Omental fat pad (tissue), 4 donors: ENCODE measurements around the gene TSC22D2. TPM values are rescaled to one million over a fixed set of nuclear protein-coding genes. Genes with fewer than 3 reads are reported as not detected.

Source experiments
- ATAC-seq: fragments of 150-250 bp; one replicate; pipeline ENCODE4 v1.9.1; 2016; ENCODE audit warnings: mild to moderate bottlenecking, moderate library complexity; ENCODE audit not compliant: low FRiP score
- DNase-seq: peaks from one replicate; pipeline ENCODE4 v3.0.0-alpha.2; 2019; ENCODE audit warnings: low spot score
- total RNA-seq, 4 donors: library from RNA; depleted of rRNA; stranded (reverse); fragments of >200 nt; gene quantifications; one replicate each; pipeline ENCODE4 v1.1.0, GENCODE V29; 2016
- TF ChIP-seq, protein P1 (sequence below), 3 donors: fragments of 450-650 bp; IDR thresholded peaks; one replicate each; pipeline ENCODE4 v1.5.1; 2016 to 2017; ENCODE audit warnings: antibody characterized with exemption in 3 of 3, mild to moderate bottlenecking in 3 of 3, moderate library complexity in 2 of 3

TSC22D2 gene
- total RNA-seq, 4 donors from 2014 or later: 15.8 to 66.2 (median 22.9) TPM

DNA sequence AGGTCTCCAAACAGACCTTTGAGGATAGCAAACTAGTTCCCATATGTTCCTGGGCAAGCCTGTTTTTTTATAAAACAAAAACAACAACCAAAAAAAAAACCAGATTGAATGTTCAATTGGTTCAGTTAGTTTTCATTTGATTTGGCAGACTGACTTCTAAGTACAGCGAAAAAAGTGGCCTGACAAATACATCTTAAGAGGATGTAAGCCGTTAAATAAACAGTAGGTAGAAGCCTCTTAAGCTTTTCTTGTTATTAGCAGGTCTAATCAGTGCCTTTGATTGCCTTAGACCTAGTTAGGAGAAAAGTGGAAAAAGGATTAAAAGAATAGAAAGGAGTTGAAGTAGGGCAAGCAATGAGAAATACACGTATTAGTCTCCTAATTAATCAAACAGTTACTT lies 13.2 kb downstream of the TSC22D2 start:
- TF ChIP-seq, protein P1, sequence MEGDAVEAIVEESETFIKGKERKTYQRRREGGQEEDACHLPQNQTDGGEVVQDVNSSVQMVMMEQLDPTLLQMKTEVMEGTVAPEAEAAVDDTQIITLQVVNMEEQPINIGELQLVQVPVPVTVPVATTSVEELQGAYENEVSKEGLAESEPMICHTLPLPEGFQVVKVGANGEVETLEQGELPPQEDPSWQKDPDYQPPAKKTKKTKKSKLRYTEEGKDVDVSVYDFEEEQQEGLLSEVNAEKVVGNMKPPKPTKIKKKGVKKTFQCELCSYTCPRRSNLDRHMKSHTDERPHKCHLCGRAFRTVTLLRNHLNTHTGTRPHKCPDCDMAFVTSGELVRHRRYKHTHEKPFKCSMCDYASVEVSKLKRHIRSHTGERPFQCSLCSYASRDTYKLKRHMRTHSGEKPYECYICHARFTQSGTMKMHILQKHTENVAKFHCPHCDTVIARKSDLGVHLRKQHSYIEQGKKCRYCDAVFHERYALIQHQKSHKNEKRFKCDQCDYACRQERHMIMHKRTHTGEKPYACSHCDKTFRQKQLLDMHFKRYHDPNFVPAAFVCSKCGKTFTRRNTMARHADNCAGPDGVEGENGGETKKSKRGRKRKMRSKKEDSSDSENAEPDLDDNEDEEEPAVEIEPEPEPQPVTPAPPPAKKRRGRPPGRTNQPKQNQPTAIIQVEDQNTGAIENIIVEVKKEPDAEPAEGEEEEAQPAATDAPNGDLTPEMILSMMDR (IDR thresholded peaks at IDR 0.05): no peak
- ATAC-seq (no peak), DNase-seq (no peak)

DNA sequence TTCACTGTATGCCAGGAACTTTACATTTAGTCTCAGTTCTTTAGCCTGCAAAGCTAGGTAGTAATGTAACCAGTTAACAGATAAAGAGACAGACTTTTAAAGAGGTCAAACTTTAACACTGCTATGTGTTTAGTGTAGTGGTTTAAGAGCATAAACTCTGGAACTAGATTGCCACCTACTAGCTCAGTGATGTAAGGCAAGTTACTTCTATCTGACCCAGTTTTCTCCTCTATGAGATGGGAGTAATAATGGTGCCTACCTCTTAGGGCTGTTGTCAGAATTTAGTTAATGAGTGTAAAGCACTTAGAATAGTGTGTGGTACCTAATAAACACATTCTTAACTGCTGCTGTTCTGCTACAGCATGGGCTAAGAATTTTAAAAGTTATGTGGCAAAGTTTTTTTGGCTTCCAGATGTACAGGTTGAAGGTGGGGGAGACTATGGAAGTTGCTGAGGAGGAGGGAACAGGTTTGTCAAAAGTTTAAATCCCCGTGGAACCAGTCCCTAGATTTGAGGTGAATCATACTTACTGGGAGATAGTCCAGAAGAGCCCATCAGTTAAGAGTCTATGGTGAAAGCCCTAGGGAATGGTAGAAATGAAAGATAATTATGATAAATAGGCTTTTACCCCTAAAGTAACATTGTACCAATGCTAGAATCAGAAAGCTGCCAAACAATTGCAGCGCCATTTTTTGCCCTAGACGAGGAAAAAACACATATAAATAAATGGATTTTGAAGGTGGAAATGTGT lies 13.9 kb downstream of the TSC22D2 start:
- TF ChIP-seq, protein P1 (IDR thresholded peaks at IDR 0.05): no peak
- ATAC-seq (peak; percentile 84), DNase-seq (no peak)

DNA sequence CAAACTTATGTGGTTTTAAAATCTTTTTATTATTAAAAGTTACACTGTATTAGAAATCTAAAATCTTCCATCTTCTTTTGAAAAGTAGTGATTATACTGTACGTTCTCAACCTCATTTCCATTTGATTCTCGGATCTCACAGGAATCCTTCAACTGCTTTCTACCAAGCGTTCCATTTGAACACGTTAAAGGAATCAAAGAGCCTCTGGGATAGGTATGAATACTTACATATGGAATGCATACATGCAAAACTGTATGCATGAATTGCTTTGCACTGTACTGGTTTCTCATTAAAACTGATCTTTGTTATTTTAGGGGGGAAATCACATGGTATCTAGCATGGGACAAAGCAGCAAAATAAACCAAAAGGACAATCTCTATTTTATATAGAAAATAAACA lies 14.8 kb downstream of the TSC22D2 start:
- ATAC-seq (no peak), DNase-seq (no peak)

DNA sequence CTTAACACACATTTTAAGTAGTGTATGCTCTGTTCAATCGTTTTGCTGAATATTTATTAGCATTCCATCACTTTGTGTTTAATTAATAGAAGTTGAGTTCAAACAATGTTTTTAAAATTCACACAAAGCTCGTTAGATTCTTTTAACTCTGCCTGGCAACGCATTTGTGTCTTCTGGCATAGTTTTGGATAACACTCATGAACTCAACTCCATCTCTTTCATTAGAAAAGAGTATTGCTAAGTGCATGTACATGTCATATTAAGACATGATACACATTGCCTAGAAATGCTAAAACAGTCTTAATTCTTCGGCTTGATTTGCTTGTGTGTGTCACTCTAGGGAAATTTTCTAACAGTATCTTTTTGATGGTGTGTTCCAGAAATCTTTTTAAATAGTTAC lies 15.7 kb downstream of the TSC22D2 start:
- ATAC-seq: no peak
- no peak for DNase-seq
- TF ChIP-seq, protein P1 (IDR thresholded peaks at IDR 0.05): no peak

More for the DNA sequence above, 14.8 kb downstream of the TSC22D2 start:
- TF ChIP-seq, protein P1 (IDR thresholded peaks at IDR 0.05): no peak

DNA sequence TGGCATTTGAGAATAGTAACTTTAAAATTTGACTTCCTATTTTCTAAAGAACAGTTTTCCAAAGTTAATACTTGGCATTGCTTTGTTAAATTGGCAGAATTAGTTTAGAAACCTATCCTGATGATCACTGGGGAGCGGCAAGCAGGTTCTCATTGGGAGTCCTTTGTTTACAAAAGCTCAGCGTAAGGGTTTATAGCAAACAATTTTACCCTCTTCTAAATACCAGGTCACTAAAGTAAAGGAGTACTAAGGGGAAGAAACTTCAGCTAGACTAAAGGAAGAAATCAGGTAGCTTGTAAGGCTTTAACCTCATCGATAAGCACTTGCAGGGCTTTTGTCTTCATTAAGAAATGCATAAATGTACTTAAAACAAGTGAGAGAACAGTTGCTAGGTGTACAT lies 18.2 kb downstream of the TSC22D2 start:
- ATAC-seq (no peak), DNase-seq (no peak)
- TF ChIP-seq, protein P1 (IDR thresholded peaks at IDR 0.05): no peak

DNA sequence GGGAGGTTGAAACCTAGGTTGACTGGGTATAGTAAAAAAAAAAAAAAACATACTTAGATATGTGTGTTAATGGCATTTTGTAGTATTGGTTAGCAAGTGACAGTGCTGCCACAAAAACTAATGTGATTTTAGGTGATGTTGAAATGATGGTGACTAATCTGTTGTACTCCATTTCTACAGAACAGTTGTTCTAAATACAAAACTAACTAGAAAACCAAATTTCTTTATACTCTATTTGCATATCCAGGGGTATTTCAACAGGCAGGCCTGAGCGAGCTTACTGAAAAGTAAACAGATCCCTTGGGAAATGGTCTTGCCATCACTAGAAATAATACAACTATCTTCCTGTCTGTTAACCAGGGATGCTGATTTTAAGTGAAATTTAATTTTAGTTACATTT lies 20.5 kb downstream of the TSC22D2 start:
- TF ChIP-seq, protein P1 (IDR thresholded peaks at IDR 0.05): no peak
- DNase-seq (no peak), ATAC-seq (no peak)
